Effector memory CD4-positive, alpha-beta T cell (primary cell): ENCODE data around the gene CFAP299.
A peak's percentile ranks its signal among the peaks of the same experiment; 100 is the strongest.

Experiments used
- DNase-seq, 3 donors: peaks; one replicate each; pipeline ENCODE4 v3.0.0-alpha.2; 2020
- H3K27ac ChIP-seq: 2 replicates; pipeline ENCODE4 v1.7.0; 2013; ENCODE audit warnings: mild to moderate bottlenecking, low read length, moderate library complexity; ENCODE audit not compliant: insufficient read depth, poor library complexity, severe bottlenecking
- H3K27me3 ChIP-seq: replicated peaks from 2 replicates; pipeline ENCODE4 v1.7.0; 2013; ENCODE audit warnings: mild to moderate bottlenecking, low read length; ENCODE audit not compliant: insufficient read depth, control insufficient read depth, poor library complexity, severe bottlenecking
- H3K36me3 ChIP-seq: 2 replicates; pipeline ENCODE4 v1.7.0; 2013; ENCODE audit warnings: mild to moderate bottlenecking, low read length, moderate library complexity; ENCODE audit not compliant: control insufficient read depth, insufficient read depth
- H3K4me1 ChIP-seq: 2 replicates; pipeline ENCODE4 v1.7.0; 2013; ENCODE audit warnings: low read length, mild to moderate bottlenecking; ENCODE audit not compliant: control insufficient read depth, insufficient read depth, poor library complexity, severe bottlenecking
- H3K4me3 ChIP-seq: 2 replicates; pipeline ENCODE4 v1.7.0; 2013; ENCODE audit warnings: low read length, low read depth, mild to moderate bottlenecking; ENCODE audit not compliant: insufficient read depth, poor library complexity, severe bottlenecking
- H3K9me3 ChIP-seq: 2 replicates; pipeline ENCODE4 v1.7.0; 2013; ENCODE audit warnings: mild to moderate bottlenecking, low read length, moderate library complexity; ENCODE audit not compliant: control insufficient read depth

CFAP299 gene

DNA sequence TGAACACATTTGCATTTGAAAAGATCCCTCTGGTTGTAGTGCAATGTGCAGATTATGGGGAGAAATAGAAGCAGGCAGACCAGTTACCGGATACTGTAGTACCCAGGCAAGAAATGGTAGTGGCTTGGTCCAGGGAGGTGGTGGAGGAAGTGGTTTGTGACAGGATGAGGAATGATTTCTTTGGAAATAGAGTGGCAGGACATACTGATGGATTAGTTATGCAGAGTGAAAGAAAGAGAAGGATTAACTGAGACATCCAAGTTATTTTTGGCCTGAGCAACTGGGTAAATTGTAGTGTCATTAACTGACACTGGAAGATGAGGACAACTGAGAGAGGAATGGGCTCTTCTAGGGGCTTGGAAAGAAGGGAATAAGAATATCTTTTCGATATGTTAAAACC, 139.7 kb downstream of the CFAP299 start:
- no peaks in the 10 kb centered on the region for H3K36me3 ChIP-seq
- H3K27ac ChIP-seq: no peak overlapping the region
- no peaks in the 10 kb centered on the region for H3K4me1 ChIP-seq
- H3K27me3 ChIP-seq: no peaks in the 10 kb centered on the region
- no peak for DNase-seq
- no peaks in the 10 kb centered on the region for H3K9me3 ChIP-seq
- H3K4me3 ChIP-seq: no peak overlapping the region

- Histone ChIP-seq H3K9me3 (no peaks in the 10 kb centered on the region), H3K27ac (no peak overlapping the region), H3K4me1 (no peaks in the 10 kb centered on the region), H3K27me3 (no peaks in the 10 kb centered on the region), H3K36me3 (no peaks in the 10 kb centered on the region), H3K4me3 (no peak overlapping the region)
- no peak for DNase-seq
Measured at GRCh38 chr4:80475798-80476197, 140.3 kb downstream of the CFAP299 start.

GRCh38 chr4:80484712-80485111, 149.2 kb downstream of the CFAP299 start:
- no peaks in the 10 kb centered on the region for H3K27me3 ChIP-seq
- H3K9me3 ChIP-seq: no peaks in the 10 kb centered on the region
- no peaks in the 10 kb centered on the region for H3K36me3 ChIP-seq
- H3K4me3 ChIP-seq: no peak overlapping the region
- H3K27ac ChIP-seq: no peak overlapping the region
- no peak for DNase-seq
- no peaks in the 10 kb centered on the region for H3K4me1 ChIP-seq

DNA sequence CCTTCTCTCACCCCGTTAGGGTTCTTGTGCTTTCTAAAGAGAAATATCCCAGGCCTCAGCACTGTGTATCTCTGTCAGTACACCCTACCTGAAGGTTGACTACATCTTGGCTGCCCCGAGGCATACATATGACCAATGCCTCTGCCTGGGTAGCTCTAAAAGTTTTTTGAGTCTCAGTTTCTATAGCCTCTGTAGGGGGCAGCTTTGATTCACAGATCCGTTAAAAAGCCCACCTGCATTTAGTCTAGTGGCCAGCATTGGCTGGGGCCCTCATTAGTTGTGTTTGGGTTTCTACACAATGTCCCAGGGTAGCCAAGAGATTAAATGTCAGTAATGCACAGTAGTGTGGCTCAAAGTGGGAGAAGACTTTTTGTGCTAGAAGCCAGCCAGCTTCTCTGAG, 151.1 kb downstream of the CFAP299 start:
- Histone ChIP-seq H3K36me3 (no peaks in the 10 kb centered on the region), H3K27me3 (no peaks in the 10 kb centered on the region), H3K4me1 (peaks cover 7% of the 10 kb centered on the region), H3K27ac (no peak overlapping the region), H3K4me3 (no peak overlapping the region), H3K9me3 (no peaks in the 10 kb centered on the region)
- DNase-seq: no peak

- no peaks in the 10 kb centered on the region for H3K36me3 ChIP-seq
- no peak for DNase-seq
- no peak overlapping the region for H3K27ac ChIP-seq
- H3K27me3 ChIP-seq: no peaks in the 10 kb centered on the region
- no peak overlapping the region for H3K4me3 ChIP-seq
- H3K9me3 ChIP-seq: no peaks in the 10 kb centered on the region
- peaks cover 28% of the 10 kb centered on the region for H3K4me1 ChIP-seq
Measured at GRCh38 chr4:80489798-80490197, 154.3 kb downstream of the CFAP299 start.

DNA sequence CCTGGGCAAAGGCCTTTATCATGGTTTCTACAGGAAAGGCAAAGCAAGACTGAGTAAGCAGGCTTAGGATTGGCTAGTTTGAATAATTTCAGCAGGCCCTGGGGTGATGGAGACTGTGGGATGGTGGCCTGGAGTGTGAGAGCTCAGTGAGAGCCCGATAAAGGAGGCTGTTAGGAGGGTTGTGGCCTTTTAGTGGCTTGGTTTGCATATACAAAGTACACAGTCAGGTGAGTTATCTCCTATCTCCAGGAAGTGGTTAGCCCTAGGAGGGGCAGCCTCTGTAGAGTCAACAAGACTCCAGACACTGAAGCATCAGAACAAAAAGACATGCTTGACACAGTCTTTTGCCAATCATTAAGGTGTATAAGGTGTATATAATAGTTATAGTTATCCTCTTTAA, 157.2 kb downstream of the CFAP299 start:
- Histone ChIP-seq H3K9me3 (no peaks in the 10 kb centered on the region), H3K27me3 (no peaks in the 10 kb centered on the region), H3K4me1 (peaks cover 28% of the 10 kb centered on the region), H3K36me3 (no peaks in the 10 kb centered on the region), H3K4me3 (no peak overlapping the region), H3K27ac (peak overlapping the region; percentile 27)
- peak; percentile 15 to 38 (median 38) for DNase-seq

DNA sequence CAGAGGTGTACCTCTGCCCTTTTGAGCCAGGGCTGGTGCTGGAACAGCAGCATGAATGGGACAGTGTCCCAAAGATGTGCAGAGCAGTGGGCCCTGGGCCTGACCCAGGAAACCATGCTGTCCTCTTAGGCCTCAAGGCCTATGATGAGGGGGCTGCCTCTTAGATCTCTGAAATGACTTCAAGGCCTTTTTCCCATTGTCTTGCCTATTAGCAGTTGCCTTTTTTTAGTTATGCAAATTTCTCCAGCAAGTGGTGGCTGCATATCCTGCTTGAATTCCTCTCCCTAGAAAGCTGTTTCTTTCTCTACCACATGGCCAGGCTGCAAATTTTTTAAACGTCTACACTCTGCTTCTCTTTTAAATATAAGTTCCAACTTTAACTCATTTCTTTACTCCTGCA, 160.3 kb downstream of the CFAP299 start:
- no peaks in the 10 kb centered on the region for H3K27me3 ChIP-seq
- H3K27ac ChIP-seq: no peak overlapping the region
- H3K9me3 ChIP-seq: no peaks in the 10 kb centered on the region
- H3K4me3 ChIP-seq: no peak overlapping the region
- peaks cover 37% of the 10 kb centered on the region for H3K4me1 ChIP-seq
- no peaks in the 10 kb centered on the region for H3K36me3 ChIP-seq
- DNase-seq: no peak

DNA sequence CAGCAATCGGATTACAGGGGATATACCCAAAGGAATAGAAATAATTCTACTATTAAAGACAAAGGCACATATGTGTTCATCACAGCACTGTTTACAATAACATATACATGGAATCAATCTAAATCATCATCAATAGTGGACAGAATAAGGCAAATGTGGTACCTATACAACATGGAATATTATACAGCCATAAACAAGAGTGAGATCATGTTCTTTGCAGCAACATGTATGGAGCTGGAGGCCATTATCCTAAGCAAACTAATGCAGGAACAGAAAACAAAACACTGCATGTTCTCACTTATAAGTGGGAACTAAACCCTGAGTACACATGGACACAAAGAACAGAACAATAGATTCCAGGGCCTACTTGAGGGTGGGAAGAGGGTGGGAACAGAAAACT, 163.2 kb downstream of the CFAP299 start:
- Histone ChIP-seq H3K27me3 (no peaks in the 10 kb centered on the region), H3K4me3 (no peak overlapping the region), H3K36me3 (no peaks in the 10 kb centered on the region), H3K27ac (no peak overlapping the region), H3K9me3 (no peaks in the 10 kb centered on the region), H3K4me1 (peaks cover 18% of the 10 kb centered on the region)
- DNase-seq: no peak

- no peaks in the 10 kb centered on the region for H3K9me3 ChIP-seq
- H3K36me3 ChIP-seq: no peaks in the 10 kb centered on the region
- peaks cover 12% of the 10 kb centered on the region for H3K4me1 ChIP-seq
- no peak overlapping the region for H3K27ac ChIP-seq
- H3K27me3 ChIP-seq: no peaks in the 10 kb centered on the region
- H3K4me3 ChIP-seq: peak overlapping the region; percentile 7
- no peak for DNase-seq
Measured at GRCh38 chr4:80500613-80501012, 165.1 kb downstream of the CFAP299 start.

DNA sequence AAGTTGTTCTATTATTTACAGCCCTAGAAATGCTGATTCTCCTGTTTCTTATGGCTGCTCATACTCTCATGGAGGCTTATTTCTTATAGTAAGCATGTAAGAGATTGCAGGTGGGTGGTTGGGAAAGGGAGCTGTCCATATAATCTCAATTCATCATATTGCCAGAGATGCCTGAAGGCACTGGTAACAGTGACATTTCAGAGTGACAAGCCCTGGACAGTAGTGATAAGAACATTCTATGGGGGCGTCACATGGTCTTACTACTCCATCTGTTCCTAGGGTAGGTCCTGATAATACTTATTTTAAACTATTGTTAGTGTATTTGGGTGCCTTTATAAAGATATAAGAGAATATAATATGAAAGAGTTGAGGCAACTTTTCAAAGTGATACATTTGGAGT, 171.5 kb downstream of the CFAP299 start:
- H3K36me3 ChIP-seq: no peaks in the 10 kb centered on the region
- no peaks in the 10 kb centered on the region for H3K27me3 ChIP-seq
- H3K27ac ChIP-seq: no peak overlapping the region
- peaks cover 7% of the 10 kb centered on the region for H3K4me1 ChIP-seq
- H3K9me3 ChIP-seq: no peaks in the 10 kb centered on the region
- no peak for DNase-seq
- H3K4me3 ChIP-seq: no peak overlapping the region

- Histone ChIP-seq H3K27ac (no peak overlapping the region), H3K4me1 (peaks cover 7% of the 10 kb centered on the region), H3K9me3 (no peaks in the 10 kb centered on the region), H3K36me3 (no peaks in the 10 kb centered on the region), H3K4me3 (no peak overlapping the region), H3K27me3 (no peaks in the 10 kb centered on the region)
- no peak for DNase-seq
Measured at GRCh38 chr4:80507507-80507906, 172.0 kb downstream of the CFAP299 start.
